ENCODE measurements around the gene SLC2A11.

SLC2A11 gene

DNA sequence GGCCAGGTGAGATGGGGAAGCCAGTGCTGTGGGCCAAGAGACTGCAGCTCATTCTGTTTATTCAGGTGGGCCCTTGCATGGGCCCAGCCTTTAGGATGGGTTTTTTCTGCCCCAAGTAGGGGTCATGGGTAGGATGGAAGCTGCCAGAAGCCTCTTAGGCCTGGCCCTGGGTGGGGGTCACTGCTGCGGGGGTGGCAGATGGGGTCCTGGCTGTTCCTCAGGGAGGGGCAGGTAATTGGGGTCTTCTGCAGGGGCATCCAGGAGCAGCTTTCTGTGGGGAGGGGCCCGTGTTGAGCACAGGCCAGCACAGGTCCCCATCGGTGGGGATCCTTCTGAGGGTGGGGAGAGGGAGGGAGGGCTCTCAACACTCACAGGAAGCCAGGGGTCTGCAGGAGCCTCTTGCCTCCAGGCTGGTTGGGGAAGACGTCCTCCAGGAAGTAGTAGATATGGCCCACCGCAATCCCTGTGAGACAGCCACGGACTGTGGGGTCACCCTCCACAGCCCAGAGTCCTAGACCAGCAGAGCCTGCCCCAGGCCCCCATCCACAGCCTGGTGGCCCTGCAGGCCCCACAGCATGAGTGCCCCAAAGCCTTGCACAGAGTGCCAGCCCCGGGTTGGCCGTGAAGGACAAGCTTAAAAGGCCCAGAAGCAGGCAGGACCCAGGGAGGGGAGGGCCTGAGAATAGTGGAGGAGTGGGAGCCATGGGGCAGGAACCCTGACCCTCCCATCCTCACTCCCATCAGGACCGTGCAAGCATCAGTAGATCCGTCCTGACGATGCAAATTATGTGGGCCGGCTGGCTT is 20.8 kb upstream of the SLC2A11 start:
- Histone ChIP-seq H3K4me3 (no peak overlapping the region), H3K27ac (no peak overlapping the region)
- TF ChIP-seq, protein P1, sequence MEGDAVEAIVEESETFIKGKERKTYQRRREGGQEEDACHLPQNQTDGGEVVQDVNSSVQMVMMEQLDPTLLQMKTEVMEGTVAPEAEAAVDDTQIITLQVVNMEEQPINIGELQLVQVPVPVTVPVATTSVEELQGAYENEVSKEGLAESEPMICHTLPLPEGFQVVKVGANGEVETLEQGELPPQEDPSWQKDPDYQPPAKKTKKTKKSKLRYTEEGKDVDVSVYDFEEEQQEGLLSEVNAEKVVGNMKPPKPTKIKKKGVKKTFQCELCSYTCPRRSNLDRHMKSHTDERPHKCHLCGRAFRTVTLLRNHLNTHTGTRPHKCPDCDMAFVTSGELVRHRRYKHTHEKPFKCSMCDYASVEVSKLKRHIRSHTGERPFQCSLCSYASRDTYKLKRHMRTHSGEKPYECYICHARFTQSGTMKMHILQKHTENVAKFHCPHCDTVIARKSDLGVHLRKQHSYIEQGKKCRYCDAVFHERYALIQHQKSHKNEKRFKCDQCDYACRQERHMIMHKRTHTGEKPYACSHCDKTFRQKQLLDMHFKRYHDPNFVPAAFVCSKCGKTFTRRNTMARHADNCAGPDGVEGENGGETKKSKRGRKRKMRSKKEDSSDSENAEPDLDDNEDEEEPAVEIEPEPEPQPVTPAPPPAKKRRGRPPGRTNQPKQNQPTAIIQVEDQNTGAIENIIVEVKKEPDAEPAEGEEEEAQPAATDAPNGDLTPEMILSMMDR (IDR thresholded peaks at IDR 0.05), result no peak
- no peak for DNase-seq (ENCODE audit: low spot score)

DNA sequence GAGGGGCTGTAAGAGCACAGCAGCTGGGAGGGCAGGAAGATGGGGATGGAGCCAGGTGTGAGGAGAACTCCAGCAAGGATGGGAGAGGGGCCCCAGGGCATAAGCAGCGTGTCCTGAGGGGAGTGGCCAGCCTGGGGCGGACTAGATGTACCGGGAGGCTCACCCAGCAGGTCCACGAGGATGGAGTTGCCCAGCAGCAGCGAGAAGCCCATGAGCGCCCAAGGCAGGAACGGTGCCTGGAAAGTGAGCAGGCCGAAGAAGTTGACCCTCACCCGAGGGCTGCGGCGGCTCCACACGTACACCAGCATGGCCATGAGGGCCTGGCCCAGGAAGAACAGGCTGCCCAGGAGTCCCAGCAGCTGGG is 20.2 kb upstream of the SLC2A11 start:
- H3K27ac ChIP-seq, result no peak overlapping the region
- DNase-seq (ENCODE audit: low spot score), result no peak
- TF ChIP-seq, protein P1 (IDR thresholded peaks at IDR 0.05), result no peak
- H3K4me3 ChIP-seq, result no peak overlapping the region

DNA sequence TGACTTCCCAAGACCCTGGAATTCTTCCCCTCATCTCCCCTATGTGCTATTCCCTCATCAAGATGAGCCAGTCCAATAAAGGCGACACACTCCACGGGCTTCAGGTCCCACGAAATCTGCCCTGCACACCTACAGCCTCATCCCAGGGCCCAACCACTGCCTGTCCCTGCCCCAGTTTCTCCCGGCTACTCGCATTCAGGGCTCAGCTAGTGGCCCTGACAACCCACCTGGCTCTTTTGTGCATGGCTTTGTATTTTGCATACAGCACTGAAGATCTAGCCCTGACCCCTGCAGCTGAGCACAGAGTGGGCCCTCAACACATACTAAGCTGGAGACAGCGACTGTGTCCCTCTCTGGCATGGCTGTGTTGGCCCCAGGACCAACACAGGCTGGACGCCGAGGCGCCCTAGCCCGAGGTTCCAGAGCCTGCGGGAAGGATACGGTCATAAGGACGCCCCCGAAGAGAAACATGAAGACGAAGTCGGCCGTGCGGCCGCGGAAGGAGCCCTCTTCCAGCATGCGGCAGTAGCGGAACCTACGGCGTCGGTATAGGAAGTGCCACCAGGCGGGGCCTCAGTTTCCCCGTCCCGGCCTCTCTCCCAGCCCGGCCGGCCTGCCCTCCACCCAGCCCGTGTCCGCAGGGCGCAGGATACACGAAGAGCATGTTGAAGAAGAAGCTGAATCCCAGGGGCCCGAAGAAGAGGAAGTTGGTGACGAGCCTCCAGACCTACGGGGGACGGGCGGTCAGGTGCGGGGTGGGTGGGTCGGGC is 19.6 kb upstream of the SLC2A11 start:
- H3K27ac ChIP-seq, result no peak overlapping the region
- H3K4me3 ChIP-seq, result peak overlapping the region; percentile 79
- no peak for DNase-seq (ENCODE audit: low spot score)
- TF ChIP-seq, protein P1 (IDR thresholded peaks at IDR 0.05), result no peak

DNA sequence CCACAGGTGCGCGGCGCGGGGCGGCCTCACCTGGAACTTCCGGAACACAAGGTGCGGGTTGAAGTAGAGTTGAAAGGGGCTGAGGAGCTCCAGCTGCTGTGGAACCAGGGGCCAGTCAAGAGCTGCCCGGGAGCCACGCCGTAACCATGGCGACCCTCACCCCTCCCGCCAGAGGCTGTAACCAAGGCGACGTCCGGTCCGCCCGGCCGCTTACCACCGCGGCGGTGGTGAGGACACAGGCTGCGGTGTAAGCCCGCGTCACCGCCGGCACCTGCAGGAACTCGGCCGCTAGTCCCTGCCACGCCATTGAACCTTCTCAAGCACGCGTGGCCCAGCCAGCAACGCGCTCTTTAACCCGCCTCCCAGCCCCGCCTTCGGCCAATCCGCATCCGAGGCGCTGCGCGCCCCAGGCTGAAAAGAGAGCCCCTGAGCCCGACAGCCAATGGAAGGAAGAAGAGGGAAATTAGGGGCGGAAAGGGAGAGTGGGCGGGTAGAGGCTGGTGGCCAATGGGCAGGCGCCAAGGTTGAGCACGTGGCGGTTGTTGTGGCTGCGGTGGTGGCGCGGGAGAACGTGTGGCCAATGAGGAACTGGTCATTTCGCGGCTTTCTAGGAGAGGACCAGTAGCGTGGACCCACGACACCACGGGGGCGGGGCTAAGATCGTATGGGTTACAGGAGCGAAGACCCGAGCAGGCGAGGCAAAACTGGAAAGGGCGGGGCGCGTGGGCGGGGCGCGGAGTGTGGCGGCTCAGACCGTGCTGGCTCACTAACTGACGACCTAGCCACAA is 18.8 kb upstream of the SLC2A11 start, which contains the start of gene DERL3:
DERL3 (minus strand) TSS at position 326 of the 788 bp plus-strand sequence; CDS start at position 307, 19 bp downstream.
- peak; percentile 97 for DNase-seq (ENCODE audit: low spot score)
- Histone ChIP-seq H3K4me3 (peak within 1 kb of the TSS; percentile 79), H3K27ac (peak within 1 kb of the TSS in 1 of 2 donors; percentile 53)
- TF ChIP-seq, protein P1 (IDR thresholded peaks at IDR 0.05), result no peak

DNA sequence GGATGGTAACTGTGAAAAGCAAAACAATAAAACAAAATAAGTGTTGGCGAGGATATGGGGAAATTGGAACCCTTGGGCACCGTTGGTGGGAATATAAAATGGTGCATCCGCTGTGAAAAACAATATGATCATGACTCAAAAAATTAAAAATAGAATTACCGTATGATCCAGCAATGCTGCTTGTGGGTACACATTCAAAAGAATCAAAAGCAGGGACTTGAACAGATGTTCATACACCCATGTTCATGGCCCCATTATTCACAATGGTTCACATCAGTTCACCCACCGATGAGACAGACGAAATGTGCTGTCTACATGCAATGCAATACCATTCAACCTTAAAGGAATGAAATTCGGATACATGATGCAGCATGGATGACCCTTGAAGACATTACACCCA is 17.6 kb upstream of the SLC2A11 start:
- no peak for DNase-seq (ENCODE audit: low spot score)
- TF ChIP-seq, protein P1 (IDR thresholded peaks at IDR 0.05), result no peak
- Histone ChIP-seq H3K4me3 (no peak overlapping the region), H3K27ac (no peak overlapping the region)

DNA sequence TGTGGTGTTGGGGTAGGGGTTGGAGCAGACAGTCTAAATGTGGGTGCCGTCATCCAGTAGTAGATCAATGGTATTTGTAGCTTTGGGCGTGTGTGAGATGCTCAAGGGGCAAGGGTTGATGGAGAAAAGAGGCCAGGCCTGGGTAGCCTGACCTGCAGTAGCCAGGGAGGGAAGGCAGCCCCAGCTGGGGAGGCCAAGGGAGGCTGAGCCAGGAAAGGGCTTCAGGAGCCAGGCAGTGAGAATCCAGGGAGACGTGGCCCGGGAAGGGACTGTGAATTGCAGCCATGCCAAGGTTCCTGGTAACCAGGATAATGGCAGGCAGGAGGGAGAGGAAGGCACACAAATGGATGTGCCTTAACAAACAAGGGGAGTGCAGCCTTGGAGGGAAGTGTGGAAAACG is 16.4 kb upstream of the SLC2A11 start:
- DNase-seq (ENCODE audit: low spot score), result no peak
- no peak overlapping the region for H3K27ac ChIP-seq
- TF ChIP-seq, protein P1 (IDR thresholded peaks at IDR 0.05), result no peak
- H3K4me3 ChIP-seq, result no peak overlapping the region
